NK-92 (cell line): Measurements from ENCODE around the gene SCRT2.
"Not testable (repeated sequence)": the region's sequence is repeated elsewhere in the genome, so short reads cannot be mapped to it uniquely, and the experiment has no call there.

ENCODE experiments used
- DNase-seq: peaks from one replicate; lab custom pipeline; 2025; ENCODE audit not compliant: unreplicated experiment; lab: John Stamatoyannopoulos, UW

SCRT2 gene

DNA sequence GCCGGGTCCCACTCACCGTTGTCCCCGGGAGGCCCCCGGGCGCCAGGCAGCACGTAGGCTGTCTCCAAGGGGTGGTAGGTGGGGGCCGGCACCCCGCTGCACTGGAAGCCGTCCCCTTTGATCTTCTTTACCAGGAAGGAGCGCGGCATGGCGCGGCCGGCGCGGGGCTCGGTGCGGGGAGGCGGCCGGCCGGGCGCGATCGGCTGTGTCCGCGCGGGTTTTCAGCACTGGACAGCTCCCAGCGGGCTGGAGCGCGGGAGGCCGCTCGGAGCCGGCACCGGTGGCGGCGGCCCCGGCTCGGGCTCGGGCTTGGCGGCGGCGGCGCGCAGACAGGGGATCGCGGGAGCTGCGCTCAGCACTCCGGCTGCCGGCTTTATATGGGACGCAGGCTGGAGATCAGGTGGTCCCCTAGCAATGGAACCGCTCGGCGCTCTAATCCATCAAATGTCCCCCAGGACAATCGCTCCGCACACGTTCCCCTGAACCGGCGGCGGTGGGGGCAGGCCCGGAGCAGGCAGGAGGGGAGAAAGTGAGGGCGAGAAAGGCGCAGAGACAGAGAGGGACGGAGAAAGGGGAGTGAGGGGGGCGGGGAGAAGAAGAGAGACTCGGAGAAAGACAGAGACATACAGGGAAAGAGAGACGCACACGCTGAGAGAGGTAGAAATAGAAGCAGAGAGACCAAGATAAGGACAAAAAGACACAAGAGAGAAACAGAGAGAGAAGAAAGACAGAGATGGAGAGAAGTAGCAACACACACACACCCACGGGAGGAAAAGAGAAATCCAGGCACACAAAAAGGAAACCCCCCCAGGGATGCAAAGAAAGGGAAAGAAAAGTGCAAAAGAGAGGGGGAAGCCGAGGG lies at the start of gene SCRT2:
Gene SCRT2, minus strand, starts transcription at position 350 of the 862 bp plus-strand sequence. Its CDS starts 201 bp downstream, at position 149.
- DNase-seq, result no peak

DNA sequence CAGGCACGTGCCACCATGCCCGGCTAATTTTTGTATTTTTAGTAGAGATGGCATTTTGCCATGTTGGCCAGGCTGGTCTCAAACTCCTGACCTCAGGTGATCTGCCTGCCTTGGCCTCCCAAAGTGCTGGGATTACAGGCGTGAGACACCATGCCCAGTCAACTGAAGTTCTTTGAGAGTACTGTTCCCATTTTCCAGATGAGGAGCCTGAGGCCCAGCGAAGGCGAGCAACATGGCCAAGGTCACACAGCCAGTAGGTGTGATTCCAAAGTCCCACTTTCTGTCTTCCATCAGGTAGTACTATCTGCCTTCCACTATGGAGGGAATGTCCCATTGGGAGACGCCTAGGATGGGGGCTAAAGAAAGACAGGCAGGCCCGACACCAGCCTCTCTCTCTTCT lies 49.2 kb upstream of the SCRT2 start:
- DNase-seq, result not testable (repeated sequence)

DNA sequence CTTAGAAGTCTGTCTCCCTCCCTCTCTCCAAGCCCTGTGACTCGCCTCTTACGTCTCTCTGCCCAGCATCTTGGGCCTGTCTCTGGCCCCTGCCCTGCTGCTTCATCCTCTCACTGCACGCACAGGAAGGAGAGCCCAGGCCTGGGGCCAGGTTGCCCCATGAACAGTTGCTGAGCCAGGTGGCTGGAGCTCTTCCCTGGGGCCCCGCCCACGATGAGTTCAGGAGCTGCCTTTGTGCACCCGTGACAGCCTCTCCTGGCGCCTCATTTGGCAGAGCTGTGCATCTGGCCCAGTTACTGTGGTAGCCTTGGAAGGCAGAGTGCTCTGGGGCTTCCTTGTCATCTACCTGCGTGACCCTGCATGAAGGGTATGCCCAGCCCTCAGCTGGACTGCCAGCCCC lies 48.2 kb upstream of the SCRT2 start:
- no peak for DNase-seq

DNA sequence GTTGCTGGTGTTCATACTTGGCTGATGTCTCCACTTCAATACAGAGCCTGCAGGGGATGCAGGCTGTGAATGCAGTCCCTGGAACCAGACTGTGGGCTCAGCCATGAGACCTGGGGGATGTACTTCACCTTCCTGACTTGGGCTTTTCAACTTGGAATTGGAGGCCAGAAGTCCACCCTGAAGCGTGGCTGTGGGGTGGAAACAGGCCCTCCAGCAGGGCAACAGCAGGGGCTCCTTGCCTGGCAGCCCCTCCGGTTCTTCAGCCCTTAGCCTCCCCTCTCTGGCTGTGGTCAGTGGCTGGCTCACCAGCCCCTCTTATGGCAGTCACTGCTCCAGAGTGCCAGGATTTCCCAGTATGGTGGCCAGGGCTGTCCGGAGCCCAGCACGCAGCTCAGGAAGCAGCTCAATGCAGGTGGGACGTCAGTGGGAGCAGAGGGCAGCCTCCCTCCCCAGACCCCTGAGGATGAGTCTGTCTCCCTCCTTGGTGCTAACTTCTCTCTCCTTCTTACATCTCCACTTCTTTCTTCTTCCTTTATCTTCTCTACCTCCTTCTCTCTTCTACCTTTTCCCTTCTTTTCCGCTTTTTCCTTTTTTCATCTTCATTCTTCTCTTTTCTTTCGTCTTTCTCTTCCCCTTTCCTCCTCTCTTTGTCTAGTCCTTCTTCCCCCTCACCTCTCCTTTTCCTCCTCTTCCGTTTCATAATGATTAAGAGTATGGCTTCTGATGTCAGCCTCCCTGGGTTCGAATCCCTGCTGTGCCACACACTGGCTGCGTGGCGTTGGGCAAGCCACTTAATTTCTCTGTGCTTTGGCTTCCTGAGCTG lies 47.4 kb upstream of the SCRT2 start:
- DNase-seq, result no peak

DNA sequence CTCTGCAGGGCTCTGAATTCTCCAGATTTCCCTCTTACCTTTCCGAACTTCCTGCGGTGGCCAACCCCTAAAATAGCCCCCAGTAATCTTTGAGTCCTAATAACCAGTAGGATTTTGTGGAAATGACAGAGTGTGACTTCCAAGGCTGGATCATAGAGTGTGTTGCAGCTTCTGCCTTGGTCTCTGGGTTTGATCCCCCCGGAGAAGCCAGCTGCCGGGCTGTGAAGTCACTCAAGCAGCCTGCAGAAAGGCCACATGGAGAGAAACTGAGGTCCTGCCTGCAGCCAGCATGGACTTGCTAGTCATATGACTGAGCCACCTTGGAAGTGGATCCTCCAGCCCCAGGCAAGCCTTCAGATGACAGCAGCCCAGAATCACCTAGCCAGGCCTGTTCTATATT lies 46.3 kb upstream of the SCRT2 start:
- DNase-seq, result no peak

DNA sequence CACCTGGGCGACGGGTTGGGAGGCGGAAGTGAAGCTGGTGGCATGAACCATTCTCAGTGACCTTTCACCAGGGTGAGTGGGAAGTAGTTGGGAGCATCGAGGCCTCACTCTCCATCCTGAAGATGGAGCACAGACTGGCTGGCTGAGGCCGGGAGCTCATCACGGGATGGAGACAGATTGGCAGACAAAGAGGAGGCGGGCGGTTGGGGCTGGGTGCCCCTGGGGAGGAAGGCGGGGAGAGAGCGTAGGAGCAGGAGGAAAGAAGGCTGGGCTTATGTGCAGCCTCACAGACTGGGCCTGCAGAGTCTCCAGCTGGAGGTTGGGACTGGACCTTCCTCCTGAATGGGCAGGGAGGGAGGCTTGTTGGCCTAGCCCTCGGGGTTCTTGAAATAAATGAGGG lies 44.2 kb upstream of the SCRT2 start:
- DNase-seq, result no peak

DNA sequence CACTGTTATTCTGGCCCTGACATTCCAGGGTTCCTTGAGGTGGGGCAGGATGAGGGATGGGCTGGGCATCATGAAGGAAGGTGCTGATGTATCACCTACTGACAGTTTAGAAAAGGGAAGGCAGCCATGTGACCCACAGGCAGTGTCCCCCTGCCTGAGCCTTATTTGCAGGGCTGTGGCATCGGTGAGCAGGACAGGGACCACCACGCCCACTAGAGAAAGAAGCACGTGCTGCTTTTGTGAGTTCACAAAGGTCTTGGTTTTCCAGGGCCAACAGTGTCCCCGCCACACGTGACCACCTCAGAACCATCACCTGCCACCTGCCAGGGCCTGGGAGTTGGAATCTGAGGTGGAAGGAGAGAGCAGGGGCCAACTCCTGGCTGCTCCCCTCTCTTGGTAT lies 43.5 kb upstream of the SCRT2 start:
- DNase-seq, result no peak

DNA sequence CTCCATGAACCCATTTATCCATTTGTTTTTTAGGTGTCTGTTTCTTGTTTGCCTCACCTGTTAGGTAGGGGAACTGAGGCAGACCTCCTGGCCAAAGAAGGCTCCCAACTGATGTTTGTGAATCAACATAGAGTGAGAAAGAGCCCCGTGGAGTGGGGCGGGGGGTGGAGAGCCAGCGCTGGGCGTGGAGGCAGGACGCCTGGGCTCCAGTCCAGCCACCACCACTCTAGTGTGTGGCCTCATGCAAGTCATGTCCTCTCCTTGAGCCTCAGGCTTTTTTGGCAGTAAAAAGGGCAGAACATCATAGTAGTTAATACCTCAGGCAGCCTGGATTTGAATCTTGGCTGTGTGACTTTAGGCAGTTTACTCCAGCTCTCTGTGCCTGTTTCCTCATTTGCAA lies 42.2 kb upstream of the SCRT2 start:
- DNase-seq, result no peak

DNA sequence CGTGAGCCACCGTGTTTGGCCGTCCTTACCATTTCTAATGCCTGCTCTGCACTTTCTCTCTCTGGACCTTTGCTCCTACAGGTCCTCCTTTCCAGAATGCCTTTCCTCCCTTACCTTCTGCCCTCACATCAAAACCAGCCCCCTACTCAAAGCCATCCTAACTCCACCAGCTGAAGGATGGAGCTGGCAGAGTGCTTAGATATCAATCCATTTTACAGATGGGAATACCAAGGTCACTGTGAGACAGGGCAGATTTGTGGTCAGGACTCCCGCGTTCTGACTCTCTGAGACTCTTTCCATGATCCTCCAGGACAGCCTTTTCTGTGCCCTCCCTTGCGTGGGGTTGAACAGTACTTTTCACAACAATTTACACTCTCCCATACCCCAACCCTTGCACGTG lies 41.7 kb upstream of the SCRT2 start:
- no peak for DNase-seq

DNA sequence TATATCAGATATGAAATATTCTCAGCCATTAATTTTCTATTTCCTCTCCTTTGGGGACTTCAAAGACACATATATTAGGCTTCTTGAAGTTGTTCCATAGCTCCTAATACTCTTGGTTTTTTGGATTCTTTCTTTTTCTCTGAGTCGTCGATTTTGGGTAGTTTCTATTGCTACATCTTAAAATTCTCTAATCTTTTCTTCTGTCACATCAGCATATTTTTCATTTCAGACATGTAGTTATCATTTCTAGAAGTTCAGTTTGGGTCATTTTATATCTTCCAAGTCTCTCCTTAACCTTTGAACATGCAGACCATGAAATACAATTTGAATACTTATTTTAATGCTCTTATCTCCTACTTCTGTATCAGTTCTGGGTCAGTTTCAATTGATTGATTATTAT lies 38.9 kb upstream of the SCRT2 start:
- no peak for DNase-seq

DNA sequence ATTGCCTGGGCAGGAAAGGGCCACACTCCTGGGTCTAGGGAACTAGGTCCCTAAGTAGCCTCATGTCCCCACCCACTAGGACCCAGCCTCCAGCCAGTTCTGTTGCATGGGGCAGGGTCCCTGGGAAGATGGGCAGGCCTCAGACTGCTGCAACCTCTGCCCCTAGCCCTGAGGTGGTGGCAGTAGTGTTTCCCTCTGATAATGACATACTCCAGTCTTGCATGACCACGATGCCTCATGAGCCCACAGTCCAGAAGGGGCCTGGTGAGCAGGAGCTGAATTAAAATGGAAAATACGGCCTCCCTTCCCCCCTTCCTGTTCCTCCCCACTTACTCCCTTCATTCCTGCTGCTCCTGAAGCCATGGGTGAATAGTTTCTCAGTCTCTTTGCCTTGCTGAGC lies 36.0 kb upstream of the SCRT2 start:
- no peak for DNase-seq

DNA sequence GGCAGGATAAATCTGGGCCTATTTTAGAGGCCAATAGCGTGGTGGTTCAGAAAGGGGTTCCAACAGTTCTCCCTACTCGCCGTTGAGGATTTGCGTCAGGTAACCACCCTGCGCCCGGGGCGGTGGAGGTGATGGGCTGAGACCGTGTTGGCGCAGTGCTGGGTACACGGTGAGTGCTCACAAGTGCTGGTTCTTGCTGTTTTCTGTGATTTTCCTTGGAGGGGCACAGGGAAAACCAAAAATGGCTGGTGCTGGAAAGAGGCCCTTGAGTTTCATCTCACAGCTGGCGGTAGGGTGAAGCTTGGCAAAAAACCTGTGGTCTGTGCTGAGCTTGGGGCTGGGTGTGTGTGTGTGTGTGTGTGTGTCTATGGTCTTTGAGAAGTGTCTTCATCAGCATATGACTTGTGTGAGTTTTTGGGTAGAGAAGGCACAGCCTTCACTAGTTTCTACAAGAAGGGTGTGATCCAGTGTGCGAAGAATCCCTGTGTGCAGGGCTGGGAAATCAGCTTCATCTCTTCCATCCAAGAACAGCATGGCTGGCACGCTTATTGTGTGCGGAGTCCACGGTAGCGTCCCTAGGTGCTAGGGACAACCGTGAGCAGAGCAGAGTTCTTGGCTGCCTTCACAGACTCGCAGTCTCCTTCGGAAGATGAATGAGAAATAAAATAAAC lies 35.3 kb upstream of the SCRT2 start:
- no peak for DNase-seq

DNA sequence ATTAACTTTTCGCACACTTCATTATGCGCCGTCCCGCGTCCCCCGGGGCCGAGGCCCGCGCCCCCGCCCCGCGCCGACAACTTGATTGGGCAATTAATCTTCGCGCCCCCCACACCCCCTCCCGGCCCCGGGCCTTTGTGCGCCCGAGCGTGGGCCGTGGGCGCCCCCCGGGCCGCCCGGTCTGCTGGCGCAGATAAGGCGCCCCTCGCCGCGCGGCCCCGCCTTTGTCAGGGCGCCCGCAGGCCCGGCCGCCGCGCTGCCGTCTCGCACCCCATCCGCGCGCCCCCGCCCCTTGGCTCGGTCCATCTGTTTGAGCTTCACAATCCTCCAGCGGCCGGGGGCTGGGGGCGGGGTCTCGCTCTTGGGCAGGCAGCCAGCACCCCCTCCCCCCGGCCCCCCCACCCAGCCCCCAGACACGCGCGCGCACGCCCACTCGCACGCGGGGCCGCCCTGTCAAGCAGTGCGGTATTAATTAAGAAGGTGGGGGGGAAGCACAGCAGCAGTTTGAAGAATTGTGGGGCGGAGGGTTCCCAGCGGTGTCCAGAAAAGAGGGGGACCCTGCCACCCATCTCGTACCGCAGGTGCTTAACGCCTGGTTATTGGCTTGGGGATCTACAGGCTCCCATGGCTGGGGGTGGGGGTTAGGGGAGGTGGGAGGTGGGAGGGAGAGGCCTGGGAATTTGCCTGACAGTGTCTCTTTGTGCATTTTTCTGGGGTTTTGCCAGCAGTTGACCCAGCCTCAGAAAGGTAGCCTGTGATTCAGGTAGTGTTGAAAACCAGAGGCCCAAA lies 34.6 kb upstream of the SCRT2 start:
- no peak for DNase-seq

DNA sequence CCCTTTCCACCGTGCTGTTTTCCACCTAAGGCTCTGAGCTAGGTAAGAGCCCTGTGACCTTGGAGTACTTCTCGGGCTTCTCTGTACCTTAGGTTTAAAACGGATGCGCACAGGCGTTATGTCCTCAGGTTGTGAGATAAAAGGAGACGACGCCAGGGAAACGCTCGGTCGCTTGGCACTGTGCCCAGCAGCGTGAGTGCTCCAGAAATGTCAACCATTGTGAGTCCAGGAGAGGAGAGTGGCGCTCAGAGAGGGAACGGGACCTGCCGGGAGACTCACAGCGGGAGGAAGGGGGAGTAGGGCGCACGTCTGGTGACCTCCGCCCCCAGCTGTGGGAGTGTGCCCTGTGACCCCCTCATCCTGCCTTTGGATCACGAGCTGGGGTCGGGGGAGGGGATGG lies 33.8 kb upstream of the SCRT2 start:
- no peak for DNase-seq

DNA sequence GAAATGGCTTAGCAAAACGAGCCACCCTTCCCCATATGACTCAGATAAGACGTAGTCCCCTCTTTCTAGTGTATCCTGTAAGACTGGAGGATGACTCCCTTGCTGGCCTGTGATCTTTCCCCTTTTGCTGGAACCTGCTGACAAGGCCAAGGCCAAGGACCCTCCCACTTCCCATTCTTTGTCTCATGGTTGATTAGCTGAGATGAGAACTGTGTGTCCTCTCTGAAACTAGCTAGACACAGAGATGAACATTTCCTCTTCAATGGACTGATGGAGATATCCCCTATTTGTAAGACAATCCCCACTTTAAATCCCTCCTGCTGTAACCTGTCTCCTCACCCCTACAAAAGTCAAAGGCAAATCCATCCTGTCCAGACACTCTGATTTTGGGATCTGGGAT lies 33.4 kb upstream of the SCRT2 start:
- DNase-seq, result no peak

DNA sequence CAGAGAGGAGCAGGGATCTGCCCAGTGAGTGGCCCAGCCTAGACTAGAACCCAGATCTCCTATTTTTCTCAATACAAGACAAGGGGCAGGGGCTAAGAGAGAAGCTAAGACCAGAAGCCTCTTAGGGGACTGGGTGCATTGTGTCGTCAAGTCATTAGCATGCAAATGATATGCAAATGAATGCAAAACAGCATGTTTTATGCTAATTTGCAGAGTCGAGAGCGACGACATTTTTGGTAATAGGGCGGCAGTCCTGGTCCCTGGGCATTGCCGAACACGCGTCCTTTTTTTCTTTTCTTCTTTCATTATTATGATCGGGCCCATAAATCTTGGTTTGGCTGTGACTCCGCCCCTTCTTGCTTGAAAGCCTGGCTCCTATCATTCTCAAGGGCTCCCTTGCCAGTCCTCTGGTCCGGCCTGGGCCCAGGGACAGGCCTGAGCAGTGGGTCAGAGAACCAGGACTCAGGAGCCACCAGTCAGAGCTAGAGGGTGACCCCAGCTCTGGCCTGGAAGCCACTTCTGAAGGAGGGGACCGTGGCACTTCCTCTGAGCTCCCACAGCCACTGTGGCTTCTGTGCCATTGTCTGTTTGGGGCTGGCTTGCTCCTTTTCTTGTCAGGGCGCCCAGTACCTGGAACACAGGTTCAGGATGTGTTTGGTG lies 32.0 kb upstream of the SCRT2 start:
- no peak for DNase-seq

DNA sequence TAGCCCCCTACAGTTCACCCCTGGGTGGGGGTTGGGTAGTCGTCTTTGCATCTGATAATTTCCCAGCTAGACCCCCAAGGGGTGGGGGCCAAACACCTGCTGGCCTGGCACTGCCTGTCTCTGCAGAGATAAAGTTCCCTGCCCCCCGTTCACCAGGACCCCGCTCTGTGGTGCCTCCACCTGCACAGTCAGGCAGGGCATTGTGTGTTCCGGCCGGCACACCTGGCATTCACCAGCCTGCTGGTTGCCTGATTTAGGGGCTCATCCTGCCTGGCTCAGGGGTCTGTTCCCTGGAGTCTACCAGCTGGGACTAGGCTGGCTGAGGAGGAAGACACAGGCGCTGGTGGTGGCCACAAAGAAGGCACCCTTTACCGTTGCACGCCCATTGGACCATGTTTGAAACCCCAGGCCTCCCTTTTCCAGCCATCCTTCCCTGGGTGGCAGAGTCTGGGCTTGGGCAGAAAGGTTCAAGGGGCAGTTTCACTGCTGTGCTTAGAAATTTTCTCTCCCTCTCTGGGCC lies 30.8 kb upstream of the SCRT2 start:
- no peak for DNase-seq

DNA sequence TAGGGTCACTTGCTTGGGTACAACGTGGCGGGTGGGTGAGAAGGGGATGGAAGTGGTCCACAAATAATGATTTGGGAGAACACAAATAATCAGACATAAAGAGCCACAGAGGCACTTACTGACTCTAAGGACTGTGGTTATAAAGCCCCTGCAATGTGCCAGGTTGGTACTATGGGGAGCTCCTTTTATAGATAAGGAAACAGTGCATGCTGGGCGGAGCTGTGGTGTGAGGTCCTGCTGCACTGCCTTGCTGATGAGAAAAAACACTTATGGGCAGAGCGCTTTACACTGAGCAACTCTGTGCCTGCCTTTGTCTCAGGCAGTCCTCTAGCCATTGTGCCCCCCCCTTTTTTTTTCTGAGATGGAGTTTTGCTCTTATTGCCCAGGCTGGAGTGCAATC lies 29.1 kb upstream of the SCRT2 start:
- no peak for DNase-seq

DNA sequence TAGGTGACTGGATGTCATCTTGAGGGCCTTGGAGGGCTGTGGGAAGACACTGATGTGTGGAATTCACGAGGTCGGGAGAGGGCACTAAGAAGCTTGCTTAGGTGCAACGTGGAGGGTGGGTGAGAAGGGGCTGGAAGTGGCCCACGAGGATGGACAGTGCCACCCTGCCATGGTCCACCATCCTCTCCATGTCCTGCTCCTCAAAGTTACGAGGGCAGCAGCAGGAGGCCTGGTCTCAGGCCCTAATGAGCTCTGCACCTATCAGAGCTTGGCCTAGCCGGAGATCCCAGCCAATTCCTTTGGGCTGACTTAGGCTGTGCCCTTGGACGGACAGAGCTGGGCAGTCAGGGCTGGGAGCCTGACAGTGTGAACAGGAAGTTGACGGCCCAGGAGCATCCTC lies 27.8 kb upstream of the SCRT2 start:
- no peak for DNase-seq

DNA sequence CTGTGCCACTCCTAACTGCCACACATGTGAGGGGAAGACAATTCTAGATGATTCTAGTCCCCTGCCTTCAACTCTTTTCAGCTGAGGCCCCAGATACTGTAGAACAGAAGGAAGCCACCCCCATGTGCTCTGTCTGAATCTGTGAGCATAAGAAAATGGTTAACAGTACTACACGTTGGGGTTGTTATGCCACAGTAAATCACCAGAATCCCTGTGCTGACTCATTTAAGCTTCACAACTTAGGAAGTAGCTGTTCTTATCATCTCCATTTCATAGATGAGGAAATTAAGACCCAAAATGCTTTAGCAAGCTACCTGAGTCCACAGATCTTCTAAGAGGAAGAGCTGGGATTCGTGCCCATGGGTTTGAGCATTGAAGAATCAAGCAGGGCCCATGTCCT lies 27.4 kb upstream of the SCRT2 start:
- DNase-seq, result no peak
